ENCODE measurements around the gene KIRREL3.

DNA sequence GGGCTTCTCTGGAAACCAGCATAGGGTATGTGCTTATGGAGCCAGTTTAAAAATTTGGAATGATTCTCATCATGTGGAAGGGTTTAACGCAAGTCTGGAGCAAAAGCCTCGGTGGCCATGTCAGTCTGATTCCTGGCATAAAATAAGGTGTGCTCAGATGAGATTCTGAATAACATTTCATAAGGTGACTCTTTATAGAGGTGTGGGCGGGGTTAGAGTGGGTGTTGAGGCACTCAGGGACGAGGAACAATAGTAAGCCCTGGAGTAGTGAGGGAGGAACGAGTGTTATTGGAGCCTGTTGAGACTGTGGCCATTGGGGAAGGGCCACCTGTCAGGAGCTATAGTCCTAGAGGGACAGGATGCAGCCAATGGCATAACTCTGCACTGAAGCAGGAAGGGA is 13.0 kb upstream of the KIRREL3 start:
- no peak for TF ChIP-seq NFRKB (IDR thresholded peaks at IDR 0.05; ENCODE audit: low read depth)
- TF ChIP-seq KAT7 (CRISPR knock-in tag; IDR thresholded peaks at IDR 0.05; ENCODE audit: borderline replicate concordance): no peak
- TF ChIP-seq, protein P1, sequence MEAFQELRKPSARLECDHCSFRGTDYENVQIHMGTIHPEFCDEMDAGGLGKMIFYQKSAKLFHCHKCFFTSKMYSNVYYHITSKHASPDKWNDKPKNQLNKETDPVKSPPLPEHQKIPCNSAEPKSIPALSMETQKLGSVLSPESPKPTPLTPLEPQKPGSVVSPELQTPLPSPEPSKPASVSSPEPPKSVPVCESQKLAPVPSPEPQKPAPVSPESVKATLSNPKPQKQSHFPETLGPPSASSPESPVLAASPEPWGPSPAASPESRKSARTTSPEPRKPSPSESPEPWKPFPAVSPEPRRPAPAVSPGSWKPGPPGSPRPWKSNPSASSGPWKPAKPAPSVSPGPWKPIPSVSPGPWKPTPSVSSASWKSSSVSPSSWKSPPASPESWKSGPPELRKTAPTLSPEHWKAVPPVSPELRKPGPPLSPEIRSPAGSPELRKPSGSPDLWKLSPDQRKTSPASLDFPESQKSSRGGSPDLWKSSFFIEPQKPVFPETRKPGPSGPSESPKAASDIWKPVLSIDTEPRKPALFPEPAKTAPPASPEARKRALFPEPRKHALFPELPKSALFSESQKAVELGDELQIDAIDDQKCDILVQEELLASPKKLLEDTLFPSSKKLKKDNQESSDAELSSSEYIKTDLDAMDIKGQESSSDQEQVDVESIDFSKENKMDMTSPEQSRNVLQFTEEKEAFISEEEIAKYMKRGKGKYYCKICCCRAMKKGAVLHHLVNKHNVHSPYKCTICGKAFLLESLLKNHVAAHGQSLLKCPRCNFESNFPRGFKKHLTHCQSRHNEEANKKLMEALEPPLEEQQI (IDR thresholded peaks at IDR 0.05): no peak
- TF ChIP-seq ZNF431 (CRISPR knock-in tag; IDR thresholded peaks at IDR 0.05): no peak
- TF ChIP-seq, protein P2, sequence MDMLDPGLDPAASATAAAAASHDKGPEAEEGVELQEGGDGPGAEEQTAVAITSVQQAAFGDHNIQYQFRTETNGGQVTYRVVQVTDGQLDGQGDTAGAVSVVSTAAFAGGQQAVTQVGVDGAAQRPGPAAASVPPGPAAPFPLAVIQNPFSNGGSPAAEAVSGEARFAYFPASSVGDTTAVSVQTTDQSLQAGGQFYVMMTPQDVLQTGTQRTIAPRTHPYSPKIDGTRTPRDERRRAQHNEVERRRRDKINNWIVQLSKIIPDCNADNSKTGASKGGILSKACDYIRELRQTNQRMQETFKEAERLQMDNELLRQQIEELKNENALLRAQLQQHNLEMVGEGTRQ (CRISPR knock-in tag; IDR thresholded peaks at IDR 0.05): no peak
- TF ChIP-seq CHD4 (IDR thresholded peaks at IDR 0.05; ENCODE audit: insufficient read depth, insufficient replicate concordance, low read depth, low read length, poor library complexity, severe bottlenecking): no peak
- TF ChIP-seq FOSL1 (tag; conservative IDR thresholded peaks at IDR 0.05): no peak
- no peak for TF ChIP-seq MCM5 (IDR thresholded peaks at IDR 0.05; ENCODE audit: low read depth)

Measured in K562 (cell line).